HAP-1 (cell line): ENCODE data around the gene SGCE.

ENCODE experiments used
- DNase-seq, 2 experiments: peaks; one replicate each; pipeline ENCODE4 v3.0.0-alpha.2; 2016 to 2020; ENCODE audit warnings: low spot score in 2 of 2
- H3K27me3 ChIP-seq: fragments of 250-450 bp; sonication (Bioruptor Pico); 2 replicates; pipeline ENCODE4 v1.5.1; 2020; ENCODE audit warnings: low read depth, mild to moderate bottlenecking, moderate library complexity
- H3K36me3 ChIP-seq: fragments of 250-450 bp; sonication (Bioruptor Pico); replicated peaks from 2 replicates; pipeline ENCODE4 v1.5.1; 2020; ENCODE audit warnings: mild to moderate bottlenecking
- H3K4me1 ChIP-seq: fragments of 250-450 bp; sonication (Bioruptor Pico); 2 replicates; pipeline ENCODE4 v1.5.1; 2020; ENCODE audit warnings: mild to moderate bottlenecking
- H3K4me3 ChIP-seq: fragments of 250-450 bp; sonication (Bioruptor Pico); 2 replicates; pipeline ENCODE4 v1.5.1; 2020; ENCODE audit warnings: mild to moderate bottlenecking, moderate library complexity
- H3K9me3 ChIP-seq: fragments of 250-450 bp; sonication (Bioruptor Pico); 2 replicates; pipeline ENCODE4 v1.5.1; 2020; ENCODE audit warnings: mild to moderate bottlenecking, moderate library complexity
- in situ Hi-C: fragments of 300-500 bp; cut with MboI; formaldehyde crosslinking; loops from 3 replicates; pipeline ENCODE4 v1.14.3; 2020; ENCODE audit warnings: low sequenced_read_pairs, inconsistent platforms, mixed read lengths

SGCE gene

GRCh38 chr7:94630855-94631254, 25.1 kb downstream of the SGCE start:
- Histone ChIP-seq H3K9me3 (no peaks in the 10 kb centered on the region), H3K27me3 (no peaks in the 10 kb centered on the region), H3K4me1 (peaks cover 15% of the 10 kb centered on the region), H3K36me3 (no peaks in the 10 kb centered on the region), H3K4me3 (no peak overlapping the region)
- in situ Hi-C loops = no loop called here
- DNase-seq = no peak

GRCh38 chr7:94623820-94624219, 32.1 kb downstream of the SGCE start:
- H3K27me3 ChIP-seq = no peaks in the 10 kb centered on the region
- no peak overlapping the region for H3K4me3 ChIP-seq
- peaks cover 7% of the 10 kb centered on the region for H3K36me3 ChIP-seq
- in situ Hi-C loops = no loop called here
- H3K9me3 ChIP-seq = no peaks in the 10 kb centered on the region
- H3K4me1 ChIP-seq = no peaks in the 10 kb centered on the region
- no peak for DNase-seq

- H3K4me1 ChIP-seq = no peaks in the 10 kb centered on the region
- no peak overlapping the region for H3K4me3 ChIP-seq
- H3K9me3 ChIP-seq = no peaks in the 10 kb centered on the region
- in situ Hi-C loops = no loop called here
- DNase-seq = no peak
- H3K27me3 ChIP-seq = no peaks in the 10 kb centered on the region
- peaks cover 17% of the 10 kb centered on the region for H3K36me3 ChIP-seq
Observed at GRCh38 chr7:94621120-94621519, 34.8 kb downstream of the SGCE start.

GRCh38 chr7:94620703-94621118, 35.2 kb downstream of the SGCE start:
- DNase-seq = no peak
- Histone ChIP-seq H3K36me3 (peaks cover 17% of the 10 kb centered on the region), H3K4me3 (no peak overlapping the region), H3K27me3 (no peaks in the 10 kb centered on the region), H3K9me3 (no peaks in the 10 kb centered on the region), H3K4me1 (no peaks in the 10 kb centered on the region)
- in situ Hi-C loops = no loop called here

GRCh38 chr7:94618126-94618525, 37.8 kb downstream of the SGCE start:
- DNase-seq = no peak
- Histone ChIP-seq H3K4me1 (no peaks in the 10 kb centered on the region), H3K27me3 (no peaks in the 10 kb centered on the region), H3K4me3 (no peak overlapping the region), H3K9me3 (no peaks in the 10 kb centered on the region), H3K36me3 (peaks cover 17% of the 10 kb centered on the region)
- in situ Hi-C loops = no loop called here

- peaks cover 16% of the 10 kb centered on the region for H3K36me3 ChIP-seq
- no peaks in the 10 kb centered on the region for H3K27me3 ChIP-seq
- DNase-seq = no peak
- H3K9me3 ChIP-seq = no peaks in the 10 kb centered on the region
- no peak overlapping the region for H3K4me3 ChIP-seq
- no peaks in the 10 kb centered on the region for H3K4me1 ChIP-seq
- in situ Hi-C loops = no loop called here
Observed at GRCh38 chr7:94616855-94617254, 39.1 kb downstream of the SGCE start.

- Histone ChIP-seq H3K4me1 (no peaks in the 10 kb centered on the region), H3K4me3 (no peak overlapping the region), H3K27me3 (no peaks in the 10 kb centered on the region), H3K9me3 (no peaks in the 10 kb centered on the region), H3K36me3 (peaks cover 10% of the 10 kb centered on the region)
- in situ Hi-C loops = no loop called here
- DNase-seq = no peak
Observed at GRCh38 chr7:94615666-94616065, 40.3 kb downstream of the SGCE start.

- Histone ChIP-seq H3K27me3 (no peaks in the 10 kb centered on the region), H3K36me3 (peaks cover 10% of the 10 kb centered on the region), H3K4me1 (no peaks in the 10 kb centered on the region), H3K4me3 (no peak overlapping the region), H3K9me3 (no peaks in the 10 kb centered on the region)
- in situ Hi-C loops = no loop called here
- no peak for DNase-seq
Observed at GRCh38 chr7:94612661-94613060, 43.3 kb downstream of the SGCE start.

- Histone ChIP-seq H3K36me3 (peaks cover 8% of the 10 kb centered on the region), H3K9me3 (no peaks in the 10 kb centered on the region), H3K27me3 (no peaks in the 10 kb centered on the region), H3K4me3 (no peak overlapping the region), H3K4me1 (no peaks in the 10 kb centered on the region)
- in situ Hi-C loops = no loop called here
- no peak for DNase-seq
Observed at GRCh38 chr7:94612253-94612652, 43.7 kb downstream of the SGCE start.

- no peak for DNase-seq
- Histone ChIP-seq H3K27me3 (no peaks in the 10 kb centered on the region), H3K9me3 (no peaks in the 10 kb centered on the region), H3K36me3 (peaks cover 5% of the 10 kb centered on the region), H3K4me1 (no peaks in the 10 kb centered on the region), H3K4me3 (no peak overlapping the region)
- in situ Hi-C loops = no loop called here
Observed at GRCh38 chr7:94609561-94609960, 46.4 kb downstream of the SGCE start.

- no peaks in the 10 kb centered on the region; the same call in none of the 2 replicates for H3K4me1 ChIP-seq
- no peaks in the 10 kb centered on the region for H3K27me3 ChIP-seq
- H3K36me3 ChIP-seq = peaks cover 11% of the 10 kb centered on the region
- no peaks in the 10 kb centered on the region for H3K9me3 ChIP-seq
- in situ Hi-C loops = no loop called here
- H3K4me3 ChIP-seq = no peak overlapping the region
- DNase-seq = no peak
Observed at GRCh38 chr7:94605031-94605430, 50.9 kb downstream of the SGCE start.

- H3K36me3 ChIP-seq = peaks cover 18% of the 10 kb centered on the region
- no peaks in the 10 kb centered on the region for H3K27me3 ChIP-seq
- in situ Hi-C loops = no loop called here
- DNase-seq = no peak
- no peak overlapping the region for H3K4me3 ChIP-seq
- H3K4me1 ChIP-seq = no peaks in the 10 kb centered on the region; the same call in none of the 2 replicates
- no peaks in the 10 kb centered on the region for H3K9me3 ChIP-seq
Observed at GRCh38 chr7:94602181-94602580, 53.8 kb downstream of the SGCE start.

- no peaks in the 10 kb centered on the region for H3K9me3 ChIP-seq
- DNase-seq = no peak
- H3K36me3 ChIP-seq = peaks cover 20% of the 10 kb centered on the region
- no peak overlapping the region for H3K4me3 ChIP-seq
- H3K27me3 ChIP-seq = no peaks in the 10 kb centered on the region
- in situ Hi-C loops = no loop called here
- H3K4me1 ChIP-seq = no peaks in the 10 kb centered on the region; the same call in none of the 2 replicates
Observed at GRCh38 chr7:94600267-94600666, 55.7 kb downstream of the SGCE start.

GRCh38 chr7:94595717-94596116, 60.2 kb downstream of the SGCE start:
- Histone ChIP-seq H3K4me3 (no peak overlapping the region), H3K36me3 (peaks cover 17% of the 10 kb centered on the region), H3K9me3 (no peaks in the 10 kb centered on the region), H3K4me1 (no peaks in the 10 kb centered on the region), H3K27me3 (no peaks in the 10 kb centered on the region)
- in situ Hi-C loops = no loop called here
- no peak for DNase-seq

GRCh38 chr7:94594882-94595281, 61.1 kb downstream of the SGCE start:
- no peak overlapping the region for H3K4me3 ChIP-seq
- in situ Hi-C loops = no loop called here

More at GRCh38 chr7:94594882-94595281, 61.1 kb downstream of the SGCE start:
- no peak for DNase-seq
- Histone ChIP-seq H3K36me3 (peaks cover 13% of the 10 kb centered on the region), H3K9me3 (no peaks in the 10 kb centered on the region), H3K27me3 (no peaks in the 10 kb centered on the region), H3K4me1 (no peaks in the 10 kb centered on the region)
